ENCODE measurements around the gene FRMPD2.
A peak's percentile ranks its signal among the peaks of the same experiment; 100 is the strongest.

DNA sequence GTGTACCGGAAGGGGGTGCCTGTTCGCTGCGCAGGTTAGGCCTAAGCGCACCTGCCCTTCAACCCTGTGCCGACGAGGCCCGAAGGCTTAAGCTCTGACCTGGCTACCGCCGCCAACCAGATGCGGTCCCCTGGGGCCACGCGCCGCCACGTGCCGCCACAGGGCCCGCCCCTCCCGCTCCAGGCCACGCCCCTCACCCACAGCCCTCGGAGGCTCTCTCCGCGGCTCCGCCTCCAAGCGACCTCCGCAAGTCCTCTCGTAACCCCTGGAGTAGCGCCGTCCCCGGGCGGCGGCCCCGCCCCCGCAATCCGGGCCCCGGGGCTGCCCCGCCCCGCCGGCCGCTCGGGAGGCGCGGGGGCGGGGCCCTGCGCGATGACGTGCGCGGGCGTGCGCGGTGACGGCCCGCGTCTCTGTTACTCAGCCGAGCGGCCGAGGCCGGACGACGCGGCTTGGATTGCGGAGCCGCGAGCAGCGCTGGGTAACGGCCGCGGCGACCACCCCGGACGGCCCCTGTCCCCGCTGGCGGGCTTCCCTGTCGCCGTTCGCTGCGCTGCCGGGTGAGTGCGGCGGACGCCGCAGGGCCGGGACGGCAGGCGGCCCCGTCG is 31.9 kb upstream of the FRMPD2 start, which contains the start of gene MAPK8:
- peak; percentile 52; the same call in 1 of the 2 replicates for TF ChIP-seq POLR2AphosphoS5 (IDR thresholded peaks at IDR 0.05; ENCODE audit: low read depth, low read length)
- TF ChIP-seq, protein P1, sequence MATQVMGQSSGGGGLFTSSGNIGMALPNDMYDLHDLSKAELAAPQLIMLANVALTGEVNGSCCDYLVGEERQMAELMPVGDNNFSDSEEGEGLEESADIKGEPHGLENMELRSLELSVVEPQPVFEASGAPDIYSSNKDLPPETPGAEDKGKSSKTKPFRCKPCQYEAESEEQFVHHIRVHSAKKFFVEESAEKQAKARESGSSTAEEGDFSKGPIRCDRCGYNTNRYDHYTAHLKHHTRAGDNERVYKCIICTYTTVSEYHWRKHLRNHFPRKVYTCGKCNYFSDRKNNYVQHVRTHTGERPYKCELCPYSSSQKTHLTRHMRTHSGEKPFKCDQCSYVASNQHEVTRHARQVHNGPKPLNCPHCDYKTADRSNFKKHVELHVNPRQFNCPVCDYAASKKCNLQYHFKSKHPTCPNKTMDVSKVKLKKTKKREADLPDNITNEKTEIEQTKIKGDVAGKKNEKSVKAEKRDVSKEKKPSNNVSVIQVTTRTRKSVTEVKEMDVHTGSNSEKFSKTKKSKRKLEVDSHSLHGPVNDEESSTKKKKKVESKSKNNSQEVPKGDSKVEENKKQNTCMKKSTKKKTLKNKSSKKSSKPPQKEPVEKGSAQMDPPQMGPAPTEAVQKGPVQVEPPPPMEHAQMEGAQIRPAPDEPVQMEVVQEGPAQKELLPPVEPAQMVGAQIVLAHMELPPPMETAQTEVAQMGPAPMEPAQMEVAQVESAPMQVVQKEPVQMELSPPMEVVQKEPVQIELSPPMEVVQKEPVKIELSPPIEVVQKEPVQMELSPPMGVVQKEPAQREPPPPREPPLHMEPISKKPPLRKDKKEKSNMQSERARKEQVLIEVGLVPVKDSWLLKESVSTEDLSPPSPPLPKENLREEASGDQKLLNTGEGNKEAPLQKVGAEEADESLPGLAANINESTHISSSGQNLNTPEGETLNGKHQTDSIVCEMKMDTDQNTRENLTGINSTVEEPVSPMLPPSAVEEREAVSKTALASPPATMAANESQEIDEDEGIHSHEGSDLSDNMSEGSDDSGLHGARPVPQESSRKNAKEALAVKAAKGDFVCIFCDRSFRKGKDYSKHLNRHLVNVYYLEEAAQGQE (IDR thresholded peaks at IDR 0.05; ENCODE audit: insufficient read depth in 1 of 2, low read depth in 2 of 2, low read length in 2 of 2), result no peak
- TF ChIP-seq FOXP2 (optimal IDR thresholded peaks at IDR 0.05; ENCODE audit: borderline replicate concordance, extremely low read depth, extremely low read length, insufficient read depth), result peak; percentile 83
- no peak for TF ChIP-seq SIN3A (IDR thresholded peaks at IDR 0.05; ENCODE audit: borderline replicate concordance, insufficient read depth, low read length)
- no peak for TF ChIP-seq TAF1 (IDR thresholded peaks at IDR 0.05; ENCODE audit: borderline replicate concordance, insufficient read depth, low read length)

All from PFSK-1 (cell line).